IPS-20b (cell line): Measurements from ENCODE around the gene NKD2.

Experiments used
- H3K27ac ChIP-seq: one replicate; pipeline ENCODE4 v1.5.1; 2013; ENCODE audit warnings: low read length
- H3K27me3 ChIP-seq: 2 replicates; pipeline ENCODE4 v1.6.1; 2013; ENCODE audit warnings: mild to moderate bottlenecking, low read length, inconsistent platforms; ENCODE audit not compliant: insufficient read depth
- H3K36me3 ChIP-seq: 2 replicates; pipeline ENCODE4 v1.6.1; 2013; ENCODE audit warnings: low read depth, mild to moderate bottlenecking, inconsistent platforms, low read length, moderate library complexity; ENCODE audit not compliant: insufficient read depth
- H3K4me1 ChIP-seq: 2 replicates; pipeline ENCODE4 v1.6.1; 2013; ENCODE audit warnings: mild to moderate bottlenecking, control low read depth, inconsistent platforms, low read length, moderate library complexity; ENCODE audit not compliant: insufficient read depth
- H3K4me3 ChIP-seq: 2 replicates; pipeline ENCODE4 v1.5.1; 2013; ENCODE audit warnings: mild to moderate bottlenecking, low read length, inconsistent platforms
- H3K9ac ChIP-seq: 2 replicates; pipeline ENCODE4 v1.6.1; 2013; ENCODE audit warnings: low read depth, mild to moderate bottlenecking, inconsistent platforms, low read length, moderate library complexity
- H3K9me3 ChIP-seq: 2 replicates; pipeline ENCODE4 v1.6.1; 2013; ENCODE audit warnings: mild to moderate bottlenecking, low read depth, low read length, inconsistent platforms; ENCODE audit not compliant: insufficient read depth

NKD2 gene

GRCh38 chr5:1011226-1011631 lies 2.6 kb downstream of the NKD2 start:
- Histone ChIP-seq H3K36me3 (no peaks in the 10 kb centered on the region), H3K4me1 (0 out of 2 replicates have a peak, but pooled peaks cover 3% of the 10 kb centered on the region), H3K4me3 (no peak overlapping the region), H3K9ac (no peak overlapping the region), H3K27me3 (peaks cover 43% of the 10 kb centered on the region), H3K9me3 (no peaks in the 10 kb centered on the region), H3K27ac (no peak overlapping the region)

DNA sequence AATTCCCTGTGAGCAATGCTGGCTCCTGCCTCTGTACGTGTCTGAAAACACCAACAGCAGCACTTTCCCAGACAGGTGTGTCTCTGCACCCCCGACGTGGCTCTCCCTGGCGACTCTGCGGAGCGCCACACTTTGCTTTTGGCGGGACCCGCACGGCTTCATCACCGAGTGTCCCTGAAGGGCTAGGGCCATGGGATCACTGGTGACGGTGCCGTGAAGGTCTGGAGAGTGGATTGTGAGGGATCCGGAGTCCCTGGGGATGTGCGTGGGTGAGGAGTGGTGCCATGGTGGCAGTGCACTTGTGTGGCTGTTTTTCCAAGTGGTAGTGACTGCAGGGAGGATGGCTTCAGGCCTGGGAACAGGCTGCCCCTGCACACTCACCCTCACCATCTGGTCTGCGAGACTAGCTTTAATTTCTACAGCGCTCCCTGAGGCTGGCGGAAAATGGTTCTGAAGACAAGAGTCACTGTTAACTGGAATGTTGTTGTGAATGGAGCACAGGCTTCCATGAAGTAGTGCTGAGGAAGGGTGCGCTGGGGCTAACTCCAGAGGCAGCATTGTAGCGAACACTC lies 3.2 kb downstream of the NKD2 start:
- Histone ChIP-seq H3K27me3 (peaks cover 37% of the 10 kb centered on the region), H3K9ac (no peak overlapping the region), H3K27ac (no peak overlapping the region), H3K4me1 (0 out of 2 replicates have a peak, but pooled peaks cover 3% of the 10 kb centered on the region), H3K9me3 (no peaks in the 10 kb centered on the region), H3K36me3 (no peaks in the 10 kb centered on the region), H3K4me3 (no peak overlapping the region)

DNA sequence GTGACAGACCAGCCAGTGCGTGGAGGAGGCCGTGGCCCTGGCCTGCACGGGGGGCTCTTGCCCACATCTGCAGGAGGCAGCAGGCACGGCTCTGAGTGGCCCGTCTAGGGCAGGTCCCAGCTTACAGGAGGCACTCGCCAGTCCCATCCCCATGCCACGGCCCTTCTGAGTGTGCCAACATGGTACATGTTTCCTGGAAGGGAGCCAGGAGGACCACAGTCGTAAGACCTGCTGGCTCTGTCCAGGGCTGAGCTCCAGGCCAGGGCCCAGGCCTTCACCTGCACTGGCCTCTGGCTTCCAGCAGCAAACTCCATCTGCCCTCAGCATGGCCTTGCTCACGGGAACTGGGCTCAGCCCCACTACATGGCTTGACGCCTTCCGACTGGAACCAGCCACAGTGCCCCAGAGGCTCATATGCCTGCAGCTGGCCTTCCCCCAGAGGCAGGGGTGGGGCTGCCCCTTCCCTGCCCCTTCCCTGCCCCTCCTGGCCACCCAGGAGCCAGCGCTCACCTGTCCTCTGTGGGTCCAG lies 3.8 kb downstream of the NKD2 start:
- peaks cover 31% of the 10 kb centered on the region for H3K27me3 ChIP-seq

GRCh38 chr5:1012900-1013237 lies 4.3 kb downstream of the NKD2 start:
- 0 out of 2 replicates have a peak, but pooled peaks cover 3% of the 10 kb centered on the region for H3K4me1 ChIP-seq
- H3K9me3 ChIP-seq = no peaks in the 10 kb centered on the region
- no peaks in the 10 kb centered on the region for H3K36me3 ChIP-seq
- H3K27me3 ChIP-seq = peaks cover 27% of the 10 kb centered on the region
- H3K4me3 ChIP-seq = no peak overlapping the region
- H3K9ac ChIP-seq = no peak overlapping the region
- no peak overlapping the region for H3K27ac ChIP-seq

More for the DNA sequence above, 3.8 kb downstream of the NKD2 start:
- no peak overlapping the region for H3K27ac ChIP-seq
- H3K4me3 ChIP-seq = no peak overlapping the region
- no peaks in the 10 kb centered on the region for H3K9me3 ChIP-seq
- H3K36me3 ChIP-seq = no peaks in the 10 kb centered on the region
- no peak overlapping the region for H3K9ac ChIP-seq
- H3K4me1 ChIP-seq = 0 out of 2 replicates have a peak, but pooled peaks cover 3% of the 10 kb centered on the region

DNA sequence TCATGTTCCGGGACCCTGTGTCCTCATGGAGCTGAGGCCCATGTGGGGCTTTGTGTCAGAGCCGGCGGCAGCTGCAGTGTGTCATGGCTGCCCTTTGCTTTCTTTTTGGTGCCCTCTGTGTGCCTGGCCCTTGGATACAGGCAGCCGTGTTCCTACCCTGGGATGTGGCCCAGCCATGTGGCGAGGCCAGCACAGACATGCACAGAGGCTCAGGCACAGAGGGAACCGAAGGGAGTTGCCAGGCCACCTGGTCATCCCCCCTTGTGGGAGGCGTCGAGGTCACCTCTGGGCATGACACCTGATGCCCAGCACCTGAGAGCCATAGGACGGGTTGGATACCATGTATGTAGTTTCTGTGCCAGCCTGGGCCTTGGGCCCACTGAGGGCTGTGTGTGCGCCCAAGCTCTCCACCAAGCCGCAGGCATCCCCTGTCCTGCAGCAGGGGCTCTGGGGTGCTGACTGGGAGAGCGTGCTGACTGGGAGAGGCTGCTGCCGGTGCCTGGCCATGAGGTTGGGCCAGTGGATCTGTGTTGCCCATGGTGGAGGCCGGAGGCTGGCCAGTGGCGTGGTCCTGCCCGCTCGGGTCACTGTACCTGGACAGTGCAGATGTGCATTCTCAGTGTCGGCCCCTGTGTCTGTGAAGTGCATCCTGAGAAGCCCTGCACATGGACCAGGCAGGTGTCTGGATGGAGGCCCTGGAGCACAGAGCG lies 4.8 kb downstream of the NKD2 start:
- Histone ChIP-seq H3K27ac (no peak overlapping the region), H3K9ac (no peak overlapping the region), H3K9me3 (no peaks in the 10 kb centered on the region), H3K36me3 (no peaks in the 10 kb centered on the region), H3K4me3 (no peak overlapping the region), H3K27me3 (peaks cover 21% of the 10 kb centered on the region), H3K4me1 (0 out of 2 replicates have a peak, but pooled peaks cover 3% of the 10 kb centered on the region)

- no peak overlapping the region for H3K9ac ChIP-seq
- 0 out of 2 replicates have a peak, but pooled peaks cover 3% of the 10 kb centered on the region for H3K4me1 ChIP-seq
- H3K9me3 ChIP-seq = no peaks in the 10 kb centered on the region
- H3K4me3 ChIP-seq = no peak overlapping the region
- H3K27ac ChIP-seq = no peak overlapping the region
- H3K36me3 ChIP-seq = no peaks in the 10 kb centered on the region
- peaks cover 20% of the 10 kb centered on the region for H3K27me3 ChIP-seq
Measured at GRCh38 chr5:1013948-1014301, 5.3 kb downstream of the NKD2 start.

GRCh38 chr5:1014346-1014745 lies 5.7 kb downstream of the NKD2 start:
- H3K27me3 ChIP-seq = peaks cover 17% of the 10 kb centered on the region
- no peak overlapping the region for H3K27ac ChIP-seq
- H3K4me3 ChIP-seq = no peak overlapping the region
- H3K9me3 ChIP-seq = no peaks in the 10 kb centered on the region
- 0 out of 2 replicates have a peak, but pooled peaks cover 3% of the 10 kb centered on the region for H3K4me1 ChIP-seq
- H3K36me3 ChIP-seq = no peaks in the 10 kb centered on the region
- H3K9ac ChIP-seq = no peak overlapping the region

DNA sequence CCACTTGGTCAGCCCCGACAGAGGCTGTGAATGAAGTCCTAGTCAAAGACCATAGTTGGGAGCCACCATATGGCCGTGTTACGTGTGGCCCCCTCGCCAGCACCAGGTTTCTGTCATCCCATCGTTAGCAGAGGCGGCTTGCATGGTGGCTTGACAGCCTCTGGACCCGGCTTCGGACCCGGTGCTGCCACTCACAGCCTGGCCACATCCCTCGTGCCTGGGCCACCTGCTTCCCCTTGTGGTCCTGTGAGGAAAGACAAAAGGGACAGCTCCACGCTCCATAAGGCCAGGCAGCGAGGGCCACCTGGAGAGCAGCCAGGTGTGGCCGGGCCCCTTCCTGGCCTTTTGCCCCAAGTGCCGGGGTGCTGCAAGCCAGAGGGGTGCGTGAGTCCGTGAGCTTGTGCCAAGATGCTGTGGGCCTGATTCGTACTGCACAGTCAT lies 6.2 kb downstream of the NKD2 start:
- Histone ChIP-seq H3K4me1 (0 out of 2 replicates have a peak, but pooled peaks cover 3% of the 10 kb centered on the region), H3K9me3 (no peaks in the 10 kb centered on the region), H3K36me3 (no peaks in the 10 kb centered on the region), H3K9ac (no peak overlapping the region), H3K27ac (no peak overlapping the region), H3K4me3 (no peak overlapping the region), H3K27me3 (peaks cover 12% of the 10 kb centered on the region)

DNA sequence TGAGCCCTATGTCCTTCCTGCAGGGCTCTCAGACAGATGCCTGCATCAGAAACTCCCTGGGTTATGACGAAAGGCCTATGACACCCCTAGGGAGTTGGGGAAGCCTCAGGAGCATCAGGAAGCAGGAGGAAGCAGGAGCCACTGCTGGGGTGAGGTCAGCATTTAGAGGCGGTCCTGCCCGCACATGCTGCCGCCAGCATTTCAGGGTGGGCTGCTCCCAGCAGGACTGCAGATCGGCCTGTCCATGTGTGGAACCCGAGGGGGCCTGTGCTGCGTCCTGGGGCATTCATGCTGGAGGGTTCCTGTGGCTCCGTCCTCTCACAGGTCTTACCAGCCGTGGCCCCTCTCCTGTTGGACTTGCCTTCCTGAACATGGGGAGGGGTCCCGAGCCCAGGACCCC lies 6.9 kb downstream of the NKD2 start:
- Histone ChIP-seq H3K4me3 (no peak overlapping the region), H3K9me3 (no peaks in the 10 kb centered on the region), H3K36me3 (no peaks in the 10 kb centered on the region), H3K9ac (no peak overlapping the region), H3K4me1 (no peaks in the 10 kb centered on the region), H3K27ac (no peak overlapping the region), H3K27me3 (peaks cover 5% of the 10 kb centered on the region)

DNA sequence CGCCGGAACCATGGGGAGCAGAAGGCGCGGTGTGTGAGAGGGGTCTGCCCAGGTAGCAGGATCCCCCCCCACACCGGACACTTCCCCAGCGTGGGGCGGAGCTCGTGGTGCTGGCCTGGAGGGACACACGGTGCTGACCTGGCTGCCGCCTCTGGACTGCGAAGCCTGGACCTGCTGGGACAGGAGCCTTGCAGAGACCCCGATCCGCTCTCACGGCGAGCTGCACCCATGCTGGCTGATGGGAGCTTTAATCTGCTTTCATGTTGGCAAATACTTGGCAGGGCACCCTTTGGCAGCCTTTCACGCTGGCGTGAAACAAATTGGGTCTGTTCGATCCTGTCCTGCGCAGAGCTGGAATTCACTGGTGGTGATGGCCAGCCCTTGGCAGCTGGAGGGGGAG lies 7.4 kb downstream of the NKD2 start:
- H3K36me3 ChIP-seq = no peaks in the 10 kb centered on the region
- no peaks in the 10 kb centered on the region for H3K27me3 ChIP-seq
- H3K4me1 ChIP-seq = no peaks in the 10 kb centered on the region

DNA sequence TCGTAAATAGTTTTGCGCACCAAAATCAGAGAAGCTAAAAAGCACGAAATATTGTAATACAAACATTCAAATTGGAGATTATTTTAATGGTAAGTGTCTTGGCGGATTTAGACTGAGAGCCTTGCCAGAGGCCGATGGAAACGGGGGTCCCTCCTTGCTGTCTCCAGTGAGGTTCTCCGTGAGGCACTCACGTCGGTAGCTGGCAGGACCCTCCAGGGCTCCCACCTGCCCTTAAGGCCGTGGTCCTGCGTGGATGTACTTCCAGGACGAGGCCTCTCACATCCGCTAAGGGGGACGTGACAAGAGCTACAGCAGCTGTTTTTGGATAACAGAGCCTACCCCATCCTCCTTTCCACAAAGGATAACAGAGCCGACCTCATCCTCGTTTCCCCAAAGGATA lies 7.9 kb downstream of the NKD2 start:
- H3K4me1 ChIP-seq = no peaks in the 10 kb centered on the region

More for the DNA sequence above, 7.4 kb downstream of the NKD2 start:
- Histone ChIP-seq H3K4me3 (no peak overlapping the region), H3K9me3 (no peaks in the 10 kb centered on the region), H3K27ac (no peak overlapping the region), H3K9ac (no peak overlapping the region)

GRCh38 chr5:1017056-1017455 lies 8.5 kb downstream of the NKD2 start:
- H3K4me3 ChIP-seq = no peak overlapping the region
- H3K27ac ChIP-seq = no peak overlapping the region
- H3K27me3 ChIP-seq = no peaks in the 10 kb centered on the region
- no peaks in the 10 kb centered on the region for H3K9me3 ChIP-seq
- no peaks in the 10 kb centered on the region for H3K36me3 ChIP-seq
- no peak overlapping the region for H3K9ac ChIP-seq
- no peaks in the 10 kb centered on the region for H3K4me1 ChIP-seq

More for the DNA sequence above, 7.9 kb downstream of the NKD2 start:
- Histone ChIP-seq H3K36me3 (no peaks in the 10 kb centered on the region), H3K27me3 (no peaks in the 10 kb centered on the region), H3K4me3 (no peak overlapping the region), H3K27ac (no peak overlapping the region), H3K9me3 (no peaks in the 10 kb centered on the region), H3K9ac (no peak overlapping the region)
